Activated CD8-positive, alpha-beta T cell treated with anti-CD3 and anti-CD28 coated beads, Interleukin-2, amount 10 ng/mL, durations not matched to agents 7 days and 5 days (primary cell): ENCODE measurements around the gene KIDINS220. TPM values are rescaled to one million over a fixed set of nuclear protein-coding genes. Genes with fewer than 3 reads are reported as not detected.
A peak's percentile ranks its signal among the peaks of the same experiment; 100 is the strongest.

ENCODE experiments used
- ATAC-seq: fragments of 150-1000 bp; cut with Tn5 transposase; one replicate; pipeline ENCODE4 v1.10.0; 2021; ENCODE audit warnings: moderate library complexity
- CTCF ChIA-PET: fragments of 350-600 bp; sonication (Branson Sonifier 250); formaldehyde crosslinking; loops from one replicate; lab custom pipeline; 2021; ENCODE audit warnings: antibody characterized with exemption; lab: Charles Lee
- POLR2A ChIA-PET: fragments of 350-600 bp; sonication (Branson Sonifier 250); formaldehyde crosslinking; loops from one replicate; lab custom pipeline; 2021; ENCODE audit warnings: antibody characterized with exemption; lab: Charles Lee
- DNase-seq: peaks from one replicate; pipeline ENCODE4 v3.0.0-alpha.2; 2020
- H3K27ac Mint-ChIP-seq: one replicate; pipeline ENCODE4 v1.8.0; 2021; ENCODE audit warnings: mild to moderate bottlenecking, mixed read lengths
- H3K27me3 Mint-ChIP-seq: one replicate; pipeline ENCODE4 v1.8.0; 2021; ENCODE audit warnings: low read depth, mixed read lengths
- H3K36me3 Mint-ChIP-seq: one replicate; pipeline ENCODE4 v1.8.0; 2021; ENCODE audit warnings: low read depth, mixed read lengths
- H3K4me1 Mint-ChIP-seq: one replicate; pipeline ENCODE4 v1.8.0; 2021; ENCODE audit warnings: low read depth, mixed read lengths
- H3K4me3 Mint-ChIP-seq: one replicate; pipeline ENCODE4 v1.8.0; 2021; ENCODE audit warnings: mild to moderate bottlenecking, mixed read lengths
- H3K9me3 Mint-ChIP-seq: one replicate; pipeline ENCODE4 v1.8.0; 2022; ENCODE audit warnings: mixed read lengths; ENCODE audit not compliant: insufficient read depth
- total RNA-seq, 2 experiments: library from RNA; stranded (reverse); gene quantifications; one replicate each; pipeline ENCODE4 v1.2.3, GENCODE V29; 2021

Gene KIDINS220
- total RNA-seq, 2 experiments from 2014 or later: 27.2 to 30.0 TPM

- Mint-ChIP-seq H3K27ac (no peak overlapping the region), H3K4me3 (no peak overlapping the region), H3K4me1 (peaks cover 6% of the 10 kb centered on the region), H3K36me3 (peaks cover 6% of the 10 kb centered on the region), H3K27me3 (no peaks in the 10 kb centered on the region), H3K9me3 (no peaks in the 10 kb centered on the region)
- CTCF ChIA-PET: no interaction called here
- POLR2A ChIA-PET: no interaction called here
- DNase-seq (peak; percentile 14), ATAC-seq (no peak)
Measured at GRCh38 chr2:8827729-8828128, 9.7 kb downstream of the KIDINS220 start.

DNA sequence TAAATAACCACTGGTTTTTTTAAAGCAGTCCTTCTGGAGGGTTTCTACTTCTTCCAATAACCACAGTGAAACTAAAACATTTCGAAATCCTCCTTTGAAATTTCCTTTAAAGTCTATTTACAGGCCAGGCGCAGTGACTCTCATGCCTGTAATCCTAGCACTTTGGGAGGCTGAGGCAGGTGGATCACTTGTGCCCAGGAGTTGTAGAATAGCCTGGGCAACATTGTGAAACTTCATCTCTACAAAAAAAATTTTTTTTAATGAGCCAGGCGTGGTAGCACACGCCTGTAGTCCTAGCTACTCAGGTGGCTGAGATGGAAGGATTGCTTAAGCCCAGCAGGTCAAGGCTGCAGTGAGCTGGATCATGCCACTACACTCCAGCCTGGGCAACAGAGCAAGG lies 15.2 kb downstream of the KIDINS220 start:
- Mint-ChIP-seq H3K4me1 (no peaks in the 10 kb centered on the region), H3K4me3 (no peak overlapping the region), H3K36me3 (peaks cover 12% of the 10 kb centered on the region), H3K27me3 (no peaks in the 10 kb centered on the region), H3K27ac (no peak overlapping the region), H3K9me3 (no peaks in the 10 kb centered on the region)
- no peak for DNase-seq
- POLR2A ChIA-PET: no interaction called here
- CTCF ChIA-PET: no interaction called here
- no peak for ATAC-seq

GRCh38 chr2:8821276-8822217 lies 15.9 kb downstream of the KIDINS220 start:
- POLR2A ChIA-PET: no interaction called here
- Mint-ChIP-seq H3K36me3 (peaks cover 11% of the 10 kb centered on the region), H3K4me3 (no peak overlapping the region), H3K4me1 (no peaks in the 10 kb centered on the region), H3K27ac (no peak overlapping the region), H3K27me3 (no peaks in the 10 kb centered on the region), H3K9me3 (no peaks in the 10 kb centered on the region)
- DNase-seq (no peak), ATAC-seq (no peak)
- CTCF ChIA-PET: interaction anchor here (0.8 to 1.0 kb wide), 2 partner anchors 11 to 12 kb away, joined by 3 read pairs; no protein-coding TSS in a partner anchor

- ATAC-seq: no peak
- no peaks in the 10 kb centered on the region for H3K9me3 Mint-ChIP-seq
Measured at GRCh38 chr2:8819948-8820347, 17.5 kb downstream of the KIDINS220 start.

DNA sequence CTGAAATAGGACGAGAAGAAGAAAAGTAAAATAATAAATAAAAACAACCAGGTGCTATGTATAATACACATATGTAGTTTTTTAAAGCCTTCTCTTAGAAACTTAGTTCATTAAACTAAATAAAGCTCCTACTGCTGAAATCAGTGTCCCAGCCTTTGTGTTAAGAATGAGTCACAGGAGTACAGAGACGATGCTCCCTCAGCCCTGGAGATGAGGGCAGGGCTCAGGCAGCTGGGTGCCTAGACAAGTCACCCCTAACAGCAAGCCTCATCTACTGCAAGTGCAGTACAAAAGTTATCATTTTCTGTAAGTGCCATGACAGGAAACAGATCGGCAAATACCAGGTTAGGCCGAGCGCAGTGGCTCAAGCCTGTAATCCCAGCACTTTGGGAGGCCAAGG lies 18.2 kb downstream of the KIDINS220 start:
- Mint-ChIP-seq H3K27ac (no peak overlapping the region), H3K9me3 (no peaks in the 10 kb centered on the region), H3K4me1 (no peaks in the 10 kb centered on the region), H3K4me3 (no peak overlapping the region), H3K27me3 (no peaks in the 10 kb centered on the region), H3K36me3 (peaks cover 8% of the 10 kb centered on the region)
- ATAC-seq (no peak), DNase-seq (no peak)
- ChIA-PET POLR2A (no interaction called here), CTCF (interaction anchor here (0.9 kb wide), 1 partner anchor 26 kb away, joined by 3 read pairs; no protein-coding TSS in a partner anchor)

More at GRCh38 chr2:8819948-8820347, 17.5 kb downstream of the KIDINS220 start:
- Mint-ChIP-seq H3K27ac (no peak overlapping the region), H3K36me3 (peaks cover 11% of the 10 kb centered on the region), H3K4me1 (no peaks in the 10 kb centered on the region), H3K4me3 (no peak overlapping the region), H3K27me3 (no peaks in the 10 kb centered on the region)
- POLR2A ChIA-PET: no interaction called here
- CTCF ChIA-PET: no interaction called here
- no peak for DNase-seq

- ChIA-PET POLR2A (no interaction called here), CTCF (no interaction called here)
- Mint-ChIP-seq H3K4me1 (no peaks in the 10 kb centered on the region), H3K9me3 (no peaks in the 10 kb centered on the region), H3K27ac (no peak overlapping the region), H3K27me3 (no peaks in the 10 kb centered on the region), H3K36me3 (peaks cover 9% of the 10 kb centered on the region), H3K4me3 (no peak overlapping the region)
- no peak for ATAC-seq
- no peak for DNase-seq
Measured at GRCh38 chr2:8817221-8817620, 20.2 kb downstream of the KIDINS220 start.

GRCh38 chr2:8806885-8807704 lies 30.3 kb downstream of the KIDINS220 start:
- Mint-ChIP-seq H3K27me3 (no peaks in the 10 kb centered on the region), H3K4me3 (no peak overlapping the region), H3K36me3 (peaks cover 52% of the 10 kb centered on the region), H3K9me3 (no peaks in the 10 kb centered on the region), H3K27ac (no peak overlapping the region), H3K4me1 (peaks cover 13% of the 10 kb centered on the region)
- ChIA-PET CTCF (interaction anchor here (1.0 kb wide), 1 partner anchor 10 kb away, joined by 3 read pairs; no protein-coding TSS in a partner anchor), POLR2A (no interaction called here)
- no peak for ATAC-seq
- DNase-seq: no peak

- CTCF ChIA-PET: interaction anchor here (0.9 to 1.1 kb wide), 4 partner anchors 8 to 44 kb away, joined by 3 to 5 read pairs (median 3); no protein-coding TSS in a partner anchor
- Mint-ChIP-seq H3K27ac (no peak overlapping the region), H3K4me3 (no peak overlapping the region), H3K9me3 (no peaks in the 10 kb centered on the region), H3K4me1 (peaks cover 13% of the 10 kb centered on the region), H3K27me3 (no peaks in the 10 kb centered on the region), H3K36me3 (peaks cover 53% of the 10 kb centered on the region)
- ATAC-seq (no peak), DNase-seq (no peak)
- POLR2A ChIA-PET: no interaction called here
Measured at GRCh38 chr2:8805278-8806210, 31.9 kb downstream of the KIDINS220 start.

GRCh38 chr2:8803658-8804379 lies 33.6 kb downstream of the KIDINS220 start:
- Mint-ChIP-seq H3K27ac (no peak overlapping the region), H3K36me3 (peaks cover 56% of the 10 kb centered on the region), H3K4me3 (no peak overlapping the region), H3K27me3 (no peaks in the 10 kb centered on the region), H3K9me3 (no peaks in the 10 kb centered on the region), H3K4me1 (peaks cover 13% of the 10 kb centered on the region)
- ATAC-seq (peak; percentile 68), DNase-seq (peak; percentile 30)
- ChIA-PET POLR2A (interaction anchor here (0.5 to 0.9 kb wide), 2 partner anchors 33 to 119 kb away, joined by 3 read pairs; no protein-coding TSS in a partner anchor), CTCF (interaction anchor here (0.7 kb wide), 1 partner anchor 1054 kb away, joined by 4 read pairs; no protein-coding TSS in a partner anchor)

GRCh38 chr2:8802741-8803140 lies 34.7 kb downstream of the KIDINS220 start:
- H3K9me3 Mint-ChIP-seq: no peaks in the 10 kb centered on the region
- no peak overlapping the region for H3K27ac Mint-ChIP-seq
- DNase-seq: no peak
- no peaks in the 10 kb centered on the region for H3K27me3 Mint-ChIP-seq
- no peak overlapping the region for H3K4me3 Mint-ChIP-seq
- ChIA-PET CTCF (no interaction called here), POLR2A (no interaction called here)
- no peak for ATAC-seq
- peaks cover 60% of the 10 kb centered on the region for H3K36me3 Mint-ChIP-seq
- H3K4me1 Mint-ChIP-seq: peaks cover 14% of the 10 kb centered on the region
